ENCODE measurements around the gene PRR33.
"Not testable (repeated sequence)": the region's sequence is repeated elsewhere in the genome, so short reads cannot be mapped to it uniquely, and the experiment has no call there.

Gene PRR33

DNA sequence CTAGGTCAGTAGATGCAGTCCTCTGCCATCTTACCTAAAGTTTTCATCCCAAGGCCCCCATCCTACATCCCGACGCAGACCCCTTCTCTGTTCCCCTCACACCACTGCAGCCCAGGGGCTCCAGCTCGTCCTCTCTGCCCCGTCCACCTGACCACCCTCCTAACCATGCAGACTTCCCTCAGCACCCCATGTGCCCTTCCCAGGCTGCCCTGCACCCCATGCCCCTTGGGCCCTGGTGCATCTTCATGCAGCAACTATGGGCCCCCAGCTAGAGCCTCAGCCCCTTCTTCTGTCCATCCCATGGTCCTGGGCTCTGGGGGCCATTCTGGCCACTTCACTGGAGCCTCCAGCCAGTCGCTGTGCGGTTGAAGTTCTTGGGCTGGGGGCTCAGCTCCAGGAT lies 2.9 kb downstream of the PRR33 start:
- no peak for DNase-seq

DNA sequence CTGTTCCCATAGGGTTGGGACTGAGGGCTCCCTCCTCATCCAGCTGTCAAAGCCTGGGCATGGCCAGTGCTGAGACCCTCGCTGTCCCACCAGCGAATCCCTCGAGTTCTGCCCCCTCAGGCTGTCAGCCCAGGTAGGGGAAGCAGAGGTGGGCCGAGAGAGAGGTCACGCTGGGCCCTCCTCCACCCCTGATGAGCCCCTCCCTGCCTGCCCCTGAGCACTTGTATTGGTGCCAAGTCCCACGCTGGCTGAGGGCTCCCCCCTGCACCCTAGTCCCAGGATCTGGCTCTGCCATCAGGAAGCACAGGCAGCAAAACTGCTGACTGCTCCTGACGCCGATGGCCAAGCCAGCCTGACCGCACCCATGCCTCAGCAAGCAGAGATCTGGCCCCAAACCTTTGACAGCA lies 3.3 kb downstream of the PRR33 start:
- DNase-seq = no peak

DNA sequence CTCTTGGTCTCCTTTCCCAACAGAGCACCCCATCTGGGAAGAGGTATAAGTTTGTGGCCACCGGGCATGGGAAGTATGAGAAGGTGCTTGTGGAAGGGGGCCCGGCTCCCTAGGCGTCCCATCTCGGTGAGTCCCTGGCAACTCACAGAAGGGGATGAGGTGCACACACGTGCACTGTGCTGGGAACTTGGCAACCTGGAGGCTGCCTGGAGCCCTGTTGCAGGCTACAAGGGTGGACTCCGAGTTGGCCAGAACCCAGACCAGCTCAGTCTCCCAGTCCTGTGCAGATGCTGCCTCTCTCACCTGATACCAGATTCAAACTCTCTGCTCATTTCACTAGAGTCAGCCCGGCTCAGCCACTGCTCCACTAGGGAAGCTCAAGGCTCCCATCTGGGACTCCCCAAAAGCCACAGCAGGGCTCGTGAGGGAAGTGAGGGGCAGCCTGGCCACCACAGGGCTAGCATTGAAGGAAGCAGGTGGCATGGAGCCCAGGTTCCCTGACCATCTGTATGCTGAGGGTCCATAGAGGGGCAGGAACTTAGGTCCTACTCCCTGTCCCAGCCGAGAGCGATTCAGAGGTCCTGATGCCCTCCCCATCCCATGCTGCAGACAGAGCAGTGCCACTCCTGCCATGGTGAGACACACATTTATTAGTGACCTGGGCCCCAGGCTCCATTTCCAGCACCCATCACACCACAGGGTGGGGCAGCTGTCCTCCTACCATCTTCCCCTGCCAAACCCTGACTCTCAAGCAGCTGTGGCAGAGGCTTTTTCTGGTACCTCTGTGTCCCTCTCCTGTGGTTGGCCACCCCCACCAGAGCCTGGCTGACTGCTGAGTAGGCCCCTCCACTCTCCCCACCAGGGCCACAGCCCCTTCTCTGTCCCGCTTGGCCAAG lies 4.0 kb downstream of the PRR33 start:
- DNase-seq = no peak

DNA sequence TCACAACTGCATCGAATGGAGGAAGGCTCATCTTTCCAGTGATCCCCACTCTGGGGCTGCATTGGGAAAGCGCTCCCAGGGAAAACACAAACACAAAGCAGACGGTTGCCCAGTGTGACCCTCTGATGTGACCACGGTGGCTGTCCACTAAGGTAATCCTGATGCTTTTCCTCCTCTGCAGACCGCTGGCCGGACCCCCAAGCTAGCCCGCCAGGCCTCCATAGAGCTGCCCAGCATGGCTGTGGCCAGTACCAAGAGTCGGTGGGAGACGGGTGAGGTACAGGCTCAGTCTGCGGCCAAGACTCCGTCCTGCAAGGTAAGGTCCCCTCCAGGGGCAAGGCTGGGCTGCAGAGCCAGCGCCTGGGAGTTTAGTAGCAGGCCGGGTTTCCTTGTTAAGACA lies 5.1 kb downstream of the PRR33 start:
- DNase-seq = not testable (repeated sequence)

DNA sequence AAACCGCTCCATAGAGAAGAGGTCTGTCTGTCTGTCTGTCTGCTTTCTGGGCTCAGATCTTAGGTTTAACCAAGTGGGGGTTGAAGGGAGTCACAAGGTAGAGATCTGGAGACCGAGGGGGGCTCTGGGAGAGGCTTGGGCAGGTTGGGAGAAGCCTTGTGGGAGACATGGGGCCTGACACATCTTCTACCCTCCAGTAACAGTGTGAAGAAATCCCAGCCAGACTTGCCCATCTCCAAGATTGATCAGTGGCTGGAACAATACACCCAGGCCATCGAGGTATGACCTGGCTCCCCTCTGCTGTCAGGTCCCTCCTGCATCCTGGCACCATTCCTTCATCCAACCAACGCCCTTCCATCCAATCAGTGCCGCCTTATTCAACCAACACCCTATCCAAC lies 7.4 kb downstream of the PRR33 start:
- DNase-seq = no peak

DNA sequence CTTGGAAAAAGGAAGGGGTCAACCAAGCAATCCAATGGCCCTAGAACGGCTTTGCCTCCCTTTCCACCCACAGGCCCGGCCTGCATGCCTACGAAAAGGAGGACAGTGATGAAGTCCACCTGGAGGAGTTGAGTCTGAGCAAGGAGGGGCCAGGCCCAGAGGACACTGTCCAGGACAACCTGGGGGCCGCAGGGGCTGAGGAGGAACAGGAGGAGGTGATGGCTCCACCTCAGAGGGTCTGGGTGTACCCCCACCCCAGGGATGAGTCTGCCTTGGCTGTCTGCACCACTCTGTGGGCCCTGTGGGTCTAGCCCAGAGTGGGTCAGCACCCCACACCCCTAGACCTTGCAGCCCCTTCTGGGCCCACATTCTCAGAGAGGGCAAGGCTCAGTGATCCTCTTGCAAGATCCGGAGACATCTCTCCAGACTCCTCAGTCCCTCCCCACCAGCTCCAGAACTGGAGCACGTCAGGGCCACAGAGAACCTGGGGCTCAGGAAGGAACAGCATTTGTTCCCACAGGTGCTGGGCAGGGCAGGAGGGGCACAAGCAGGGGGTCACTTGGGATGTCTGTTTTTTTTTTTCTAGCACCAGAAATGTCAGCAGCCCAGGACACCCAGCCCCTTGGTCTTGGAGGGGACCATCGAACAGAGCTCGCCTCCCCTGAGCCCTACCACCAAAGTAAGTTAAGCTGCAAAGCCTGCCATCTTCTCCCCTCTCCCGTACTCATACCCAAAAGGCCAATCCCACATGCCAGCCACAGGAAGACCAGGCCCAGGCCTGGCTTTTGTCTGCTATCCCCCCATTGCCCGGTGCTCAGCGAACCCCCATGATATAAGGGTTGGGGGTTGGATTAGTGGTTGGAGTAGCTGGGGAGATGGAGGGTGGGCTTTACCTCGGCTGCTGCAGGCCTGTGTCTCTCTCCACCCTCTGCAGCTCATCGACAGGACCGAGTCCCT lies 8.1 kb downstream of the PRR33 start:
- no peak for DNase-seq

DNA sequence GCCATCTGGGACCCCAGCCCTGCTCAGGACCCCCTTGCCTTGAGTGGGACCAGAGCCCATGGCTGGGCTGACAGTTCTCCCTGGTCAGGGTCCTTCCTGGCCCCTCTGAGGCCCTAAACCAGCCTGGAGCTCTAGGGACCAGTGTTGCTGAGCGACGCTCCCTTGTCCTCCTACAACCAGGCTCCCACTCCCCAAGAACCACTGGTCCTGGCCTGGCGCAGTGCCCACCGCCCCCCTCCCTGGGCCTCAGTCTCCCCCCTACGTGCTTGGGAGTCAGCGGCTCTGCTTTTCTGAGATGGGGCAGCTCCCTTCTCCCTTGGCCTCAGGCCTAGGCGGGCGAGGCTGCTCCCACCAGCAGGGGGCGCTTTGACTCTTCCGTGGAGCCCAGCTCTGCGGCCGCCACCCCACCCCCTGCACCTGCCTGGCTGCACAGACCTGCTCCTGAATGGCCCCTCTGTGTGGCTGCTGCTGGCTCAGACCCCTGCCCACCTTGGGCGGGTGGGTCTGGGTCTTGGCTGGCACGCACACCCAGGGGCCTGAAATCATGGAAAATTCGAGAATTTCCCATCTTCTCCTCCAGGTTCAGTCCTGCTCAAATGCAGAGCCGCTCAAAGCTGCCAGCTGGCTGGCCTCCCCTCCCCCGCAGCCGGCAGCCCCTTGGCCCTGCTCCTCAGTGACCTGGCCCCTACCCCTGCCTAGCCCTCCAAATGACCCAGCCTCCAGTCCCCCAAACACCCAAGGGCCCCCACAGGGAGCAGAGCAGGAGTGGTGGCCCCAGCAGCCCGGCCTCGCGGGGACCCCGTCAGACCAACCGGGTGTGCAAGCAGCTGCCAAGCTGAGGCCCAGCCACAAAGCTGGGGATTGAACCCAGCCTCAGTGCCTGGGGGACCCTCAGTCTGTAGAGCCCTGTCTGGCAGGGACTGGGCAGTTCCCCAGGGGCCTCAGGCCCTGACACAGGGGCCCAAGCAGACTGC lies 9.1 kb downstream of the PRR33 start:
- DNase-seq = peak; percentile 87 to 89

DNA sequence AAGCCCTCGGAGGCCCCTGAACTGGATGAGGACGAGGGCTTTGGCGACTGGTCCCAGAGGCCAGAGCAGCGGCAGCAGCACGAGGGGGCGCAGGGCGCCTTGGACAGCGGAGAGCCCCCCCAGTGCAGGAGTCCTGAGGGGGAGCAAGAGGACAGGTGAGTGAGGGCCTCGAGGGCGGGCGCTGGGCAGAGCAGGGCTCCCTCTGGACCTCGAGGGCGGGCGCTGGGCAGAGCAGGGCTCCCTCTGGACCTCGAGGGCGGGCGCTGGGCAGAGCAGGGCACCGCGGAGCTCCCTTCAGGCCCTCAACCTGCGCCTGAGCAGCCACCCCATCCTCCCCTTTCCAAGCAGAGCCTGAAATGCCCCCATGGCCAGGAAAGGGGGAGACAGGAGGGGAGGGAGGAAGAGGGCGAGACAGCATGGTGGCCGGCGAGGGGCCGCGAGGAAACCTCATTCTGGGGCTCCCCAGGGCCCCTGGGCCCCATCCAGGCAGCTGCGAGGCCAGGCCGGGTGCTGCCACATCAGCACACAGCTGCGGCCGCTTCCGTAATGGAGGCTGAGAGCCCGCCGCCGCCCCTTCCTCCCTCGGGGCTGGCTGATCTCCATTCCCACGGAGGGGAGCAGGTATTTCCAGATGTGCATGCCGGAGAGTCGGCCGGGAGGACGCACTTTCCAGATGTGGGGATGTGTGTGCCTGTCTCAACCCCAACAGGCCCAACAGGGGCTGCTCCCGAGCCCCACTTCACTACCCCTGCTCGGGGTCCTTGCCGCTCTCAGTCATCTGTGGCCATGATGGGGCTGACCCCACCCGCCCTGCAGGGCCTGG lies 10.0 kb downstream of the PRR33 start:
- DNase-seq = no peak

DNA sequence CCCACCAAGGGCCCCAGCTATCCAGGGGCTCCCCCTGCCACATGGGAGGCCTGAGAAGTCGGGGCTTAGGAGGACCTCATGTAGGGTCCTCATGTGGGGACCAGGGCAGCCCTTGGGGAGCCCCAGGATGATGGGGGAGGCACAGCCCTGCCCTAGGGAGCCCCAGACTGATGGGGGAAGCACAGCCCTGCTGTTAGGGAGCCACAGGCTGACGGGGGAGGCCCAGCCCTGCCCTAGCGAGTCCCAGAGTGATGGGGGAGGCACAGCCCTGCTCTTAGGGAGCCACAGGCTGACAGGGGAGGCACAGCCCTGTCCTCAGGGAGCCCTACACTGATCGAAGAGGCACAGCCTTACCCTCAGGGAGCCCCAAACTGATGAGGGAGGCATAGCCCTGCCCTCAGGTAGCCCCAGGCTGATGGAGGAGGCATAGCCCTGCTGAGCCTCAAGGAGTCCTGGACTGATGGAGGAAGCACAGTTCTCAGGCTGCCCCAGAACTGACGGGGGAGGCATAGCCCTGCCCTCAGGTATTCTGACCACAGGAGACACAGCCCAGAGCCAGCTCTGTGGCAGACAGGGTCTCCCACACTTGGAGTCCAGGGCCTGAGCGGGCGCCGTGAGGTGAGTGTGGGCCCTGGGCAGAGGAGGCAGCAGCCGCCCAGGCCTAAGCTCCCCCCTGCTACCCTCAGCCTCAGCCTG lies 10.8 kb downstream of the PRR33 start:
- no peak for DNase-seq

DNA sequence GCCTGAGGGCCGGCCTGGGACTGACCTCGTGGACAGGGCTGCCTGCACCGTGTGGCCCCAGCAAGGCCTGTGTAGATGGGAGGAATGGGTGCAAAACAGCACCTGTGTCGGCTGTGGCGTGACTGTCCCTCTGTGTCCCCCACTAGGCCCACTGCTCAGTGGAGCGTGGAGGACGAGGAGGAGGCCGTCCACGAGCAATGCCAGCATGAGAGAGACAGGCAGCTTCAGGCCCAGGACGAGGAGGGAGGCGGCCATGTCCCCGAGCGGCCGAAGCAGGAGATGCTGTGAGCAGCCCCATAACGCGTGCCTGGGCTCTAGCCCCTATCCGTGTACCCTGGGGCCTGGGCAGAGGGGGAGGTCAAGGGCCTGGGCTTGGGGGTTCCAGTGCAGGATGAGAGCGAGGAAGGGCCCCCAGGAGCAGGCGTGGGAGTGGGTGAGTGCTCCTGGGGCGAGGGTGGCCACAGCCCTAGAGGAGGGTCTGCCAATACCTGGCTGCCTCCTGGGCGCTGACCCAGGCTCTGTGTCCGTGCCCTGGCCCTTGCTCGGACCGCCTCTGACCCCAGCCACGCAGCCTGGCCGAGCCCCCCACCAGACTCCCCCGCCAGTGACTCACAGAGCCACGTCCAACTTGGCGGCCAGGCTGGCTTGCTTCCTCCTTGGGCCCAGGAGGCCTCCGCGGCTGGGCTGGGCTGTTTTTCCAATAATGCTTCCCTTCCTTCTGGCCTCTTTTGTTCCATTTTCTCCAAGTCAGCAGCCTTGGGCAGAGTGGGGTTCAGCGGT lies 11.6 kb downstream of the PRR33 start:
- DNase-seq = no peak

DNA sequence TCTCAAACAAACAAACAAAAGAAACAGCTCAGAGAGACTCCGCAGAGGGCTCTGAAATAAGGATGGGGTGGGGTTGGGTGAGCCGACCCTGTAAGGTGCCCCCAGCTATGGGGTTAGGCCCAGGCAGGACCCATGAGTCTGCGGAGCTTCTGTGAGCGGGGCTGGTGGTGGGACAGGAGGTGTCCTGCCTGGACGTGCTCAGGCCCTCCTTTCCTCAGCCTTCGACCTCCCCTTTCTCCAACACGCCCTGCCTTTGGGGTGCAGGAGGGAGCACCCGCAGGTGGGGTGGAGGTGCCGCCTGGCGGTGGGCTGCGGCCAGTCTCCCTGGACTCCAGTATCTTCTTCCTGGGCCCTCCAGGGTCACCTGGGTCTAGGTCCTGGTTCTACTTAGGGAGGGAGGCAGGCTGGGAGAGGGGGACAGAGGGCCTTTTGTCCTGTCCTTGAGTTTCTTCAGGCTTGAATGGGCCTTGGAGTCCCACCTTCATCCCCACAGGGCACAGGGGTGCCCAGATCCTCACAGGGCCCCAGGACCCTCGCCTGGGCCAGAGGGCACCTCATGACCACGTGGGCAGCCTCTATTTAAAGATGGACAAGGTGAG lies 12.3 kb downstream of the PRR33 start:
- DNase-seq = no peak

DNA sequence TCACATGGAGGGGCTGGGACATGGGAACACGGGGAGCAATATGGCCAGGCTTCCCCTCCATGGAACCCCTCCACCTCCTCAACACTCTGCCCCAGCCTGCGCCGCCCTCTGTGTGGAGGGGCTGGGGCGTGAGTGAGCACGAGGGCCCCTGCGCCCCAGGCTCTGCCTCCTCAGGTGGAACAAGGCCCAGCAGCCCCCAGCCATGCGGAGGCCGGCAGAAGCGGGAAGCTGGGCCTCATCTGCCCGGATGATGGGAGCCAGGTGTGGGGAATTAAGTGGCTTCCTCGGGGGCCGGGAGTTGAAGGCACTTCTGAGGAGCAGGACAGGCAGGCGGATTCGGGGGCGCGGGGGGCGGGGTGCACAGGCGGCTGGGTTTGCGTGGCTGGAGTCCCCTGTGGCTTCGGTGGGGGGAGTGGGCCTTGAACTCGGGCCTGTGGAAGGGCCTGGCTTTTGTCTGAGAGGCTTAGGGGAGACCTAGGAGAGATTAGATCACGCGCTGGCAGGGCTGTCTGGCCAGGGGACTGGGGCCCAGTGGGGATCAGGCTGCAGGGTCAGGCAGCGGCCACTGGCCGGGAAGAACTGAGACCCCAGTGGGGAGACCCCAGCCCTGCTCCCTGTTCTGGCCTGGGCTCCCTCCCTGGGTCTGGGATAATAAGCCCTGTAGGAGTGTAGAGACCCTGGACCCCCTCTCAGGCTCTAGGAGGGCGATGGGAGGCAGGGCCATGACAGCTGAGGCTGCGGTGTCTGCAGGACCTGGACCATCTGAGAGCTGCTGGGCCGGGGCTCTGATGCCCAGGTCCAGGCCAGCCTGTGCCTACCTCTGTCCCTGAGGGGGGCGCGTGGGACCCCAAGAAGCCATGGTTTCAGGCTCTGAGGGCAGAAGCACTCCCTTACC lies 13.3 kb downstream of the PRR33 start:
- DNase-seq = no peak

DNA sequence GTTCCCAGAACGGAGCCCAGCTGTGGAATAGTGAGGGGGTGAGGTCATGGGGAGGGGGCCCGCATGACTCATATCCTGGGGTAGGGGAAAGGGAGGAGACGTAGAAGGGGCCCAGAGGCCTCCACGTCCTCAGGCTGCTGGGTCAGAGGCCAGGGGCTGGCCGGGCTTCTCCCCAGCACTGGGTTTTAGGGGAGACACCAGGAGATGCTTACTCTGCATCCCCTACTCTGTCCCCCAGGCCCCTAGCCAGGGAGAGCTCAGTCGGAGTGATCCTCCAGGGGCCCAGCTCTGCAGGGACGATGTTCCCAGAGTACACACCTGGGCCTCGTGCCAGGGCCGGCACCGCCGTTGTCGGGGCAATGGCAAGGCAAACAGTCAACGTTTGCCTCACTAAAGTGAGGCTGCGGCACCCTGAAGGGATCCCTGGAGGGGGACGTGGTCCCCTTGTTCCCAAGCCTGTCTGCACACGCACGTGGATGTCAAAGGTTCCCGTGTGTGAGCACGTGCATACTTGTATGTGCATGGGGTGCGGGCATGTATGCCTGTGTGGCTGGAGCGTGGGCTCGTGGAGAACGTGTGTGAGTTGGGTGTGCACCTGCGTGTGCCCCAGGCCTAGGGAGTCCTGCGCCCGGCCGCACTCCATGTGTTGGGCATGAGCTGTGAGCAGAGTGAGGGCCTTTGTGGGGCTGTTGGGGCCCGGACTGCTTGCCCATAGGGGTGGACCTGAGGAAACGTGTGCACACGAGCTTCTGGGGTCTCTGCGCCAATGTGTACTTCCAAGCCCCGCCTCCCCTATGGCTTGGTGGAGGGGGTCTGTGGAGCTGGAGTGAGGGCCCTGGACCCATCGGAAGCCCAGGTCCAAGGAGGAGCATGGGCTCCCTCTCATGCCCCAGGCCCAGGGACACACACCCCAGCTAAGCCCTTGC lies 14.2 kb downstream of the PRR33 start:
- DNase-seq = no peak

DNA sequence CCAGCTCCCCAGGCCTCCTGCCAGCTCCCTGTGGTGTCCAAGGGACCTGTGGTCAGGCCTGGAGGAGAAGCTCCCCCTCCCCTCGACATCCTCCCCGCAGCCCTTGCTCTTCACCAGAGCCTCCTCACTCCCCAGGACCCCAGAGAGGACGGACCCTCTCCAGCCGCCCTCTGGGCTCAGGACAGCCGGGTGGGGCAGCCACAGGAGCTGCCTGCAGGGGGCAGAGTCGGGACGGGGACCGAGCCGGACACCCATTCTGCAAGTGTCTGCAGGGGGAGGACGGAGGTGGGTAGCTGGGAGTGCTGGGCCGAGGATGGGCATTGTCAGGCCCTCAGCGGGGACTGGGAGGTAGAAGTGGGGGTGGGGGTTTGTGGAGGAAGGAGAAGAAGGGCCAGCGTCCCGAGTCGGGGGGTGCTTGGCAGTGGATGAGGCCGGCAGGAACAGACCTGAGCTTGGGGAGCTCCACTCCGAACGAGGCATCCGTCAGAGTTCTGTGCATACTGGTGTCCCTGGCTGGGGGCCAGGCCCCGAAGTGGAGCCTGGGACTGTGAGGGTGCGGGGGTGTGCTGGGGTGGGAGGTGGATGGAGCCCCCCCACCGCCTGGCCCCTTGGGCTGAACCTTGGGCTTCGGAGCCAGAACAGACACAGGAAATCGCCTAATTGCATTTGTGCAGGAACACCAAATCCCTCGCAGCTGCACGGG lies 15.2 kb downstream of the PRR33 start:
- peak in 1 of 2 donors; percentile 42 for DNase-seq

DNA sequence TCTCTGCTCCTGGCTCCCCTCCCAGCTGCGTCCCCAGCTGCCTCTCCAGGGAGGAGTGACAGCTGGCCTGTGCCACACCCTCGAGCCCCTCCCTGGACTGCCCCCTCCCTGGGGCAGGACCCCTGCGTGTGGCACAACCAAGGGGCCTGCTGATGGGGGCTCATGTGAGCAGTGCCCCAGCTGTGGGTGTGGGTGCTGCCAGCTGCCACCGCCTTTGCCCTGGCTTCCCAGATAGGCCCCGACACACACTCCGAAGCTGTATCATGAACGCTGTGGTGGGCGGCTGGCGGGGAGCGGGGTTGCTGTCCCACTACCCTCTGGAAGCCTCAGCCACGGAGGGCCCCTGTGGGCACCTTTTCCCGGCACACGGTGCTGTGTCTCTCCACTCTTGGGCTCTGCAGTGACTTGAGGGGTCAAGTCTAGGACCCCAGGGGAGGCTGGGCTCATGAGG lies 15.8 kb downstream of the PRR33 start:
- DNase-seq = not testable (repeated sequence)

DNA sequence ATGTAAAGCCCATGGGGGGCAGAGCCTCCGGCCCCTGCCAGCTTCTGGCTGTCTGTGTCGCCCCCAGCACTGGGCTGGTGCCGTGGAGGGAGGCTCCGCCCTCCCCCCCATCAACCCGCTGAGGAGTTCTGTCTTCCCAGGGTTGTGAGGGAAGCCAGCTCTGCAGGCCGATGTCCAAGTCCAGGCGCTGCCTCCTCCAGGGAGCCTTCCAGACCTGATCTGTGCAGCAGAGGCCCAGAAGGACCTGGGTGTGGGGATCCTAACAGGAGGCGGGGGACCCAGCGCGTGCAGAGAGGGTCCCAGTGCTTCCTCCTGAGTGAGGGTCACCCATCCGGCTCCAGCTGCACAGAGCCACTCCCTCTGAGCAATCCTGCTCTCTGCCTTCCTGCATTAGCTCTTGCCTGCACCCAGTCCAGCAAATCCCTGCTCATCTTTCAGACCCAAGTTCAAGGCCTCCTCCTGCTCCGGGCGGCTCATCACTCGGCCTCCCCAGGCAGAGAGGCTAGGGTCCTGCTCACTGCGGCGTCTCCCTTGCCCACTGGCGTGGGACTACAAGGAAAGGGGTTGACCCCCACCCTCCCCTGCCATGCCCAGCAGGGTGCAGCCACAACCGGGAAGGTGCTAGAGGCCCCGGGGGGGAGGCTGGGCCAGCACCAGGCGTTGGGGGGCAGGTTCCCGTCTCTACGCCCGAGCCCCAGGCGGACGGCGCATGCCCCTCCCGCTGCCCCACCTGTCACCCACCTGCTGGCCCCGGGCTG lies 16.4 kb downstream of the PRR33 start:
- no peak for DNase-seq

Measured in stimulated activated CD4-positive, alpha-beta T cell treated with anti-CD3 and anti-CD28 coated beads, Interleukin-2, amount 100 ng/mL, for 24 hours (primary cell).